GM19468 (cell line): Measurements from ENCODE around the gene SLC9B2.
A peak's percentile ranks its signal among the peaks of the same experiment; 100 is the strongest.

Source experiments
- ATAC-seq: cut with Tn5 transposase; IDR thresholded peaks from one replicate; pipeline ENCODE4 v1.9.1; 2021; ENCODE audit warnings: mild to moderate bottlenecking, moderate library complexity, moderate number of reproducible peaks; ENCODE audit not compliant: unreplicated experiment; ENCODE audit errors: extremely low read depth

Gene SLC9B2

DNA sequence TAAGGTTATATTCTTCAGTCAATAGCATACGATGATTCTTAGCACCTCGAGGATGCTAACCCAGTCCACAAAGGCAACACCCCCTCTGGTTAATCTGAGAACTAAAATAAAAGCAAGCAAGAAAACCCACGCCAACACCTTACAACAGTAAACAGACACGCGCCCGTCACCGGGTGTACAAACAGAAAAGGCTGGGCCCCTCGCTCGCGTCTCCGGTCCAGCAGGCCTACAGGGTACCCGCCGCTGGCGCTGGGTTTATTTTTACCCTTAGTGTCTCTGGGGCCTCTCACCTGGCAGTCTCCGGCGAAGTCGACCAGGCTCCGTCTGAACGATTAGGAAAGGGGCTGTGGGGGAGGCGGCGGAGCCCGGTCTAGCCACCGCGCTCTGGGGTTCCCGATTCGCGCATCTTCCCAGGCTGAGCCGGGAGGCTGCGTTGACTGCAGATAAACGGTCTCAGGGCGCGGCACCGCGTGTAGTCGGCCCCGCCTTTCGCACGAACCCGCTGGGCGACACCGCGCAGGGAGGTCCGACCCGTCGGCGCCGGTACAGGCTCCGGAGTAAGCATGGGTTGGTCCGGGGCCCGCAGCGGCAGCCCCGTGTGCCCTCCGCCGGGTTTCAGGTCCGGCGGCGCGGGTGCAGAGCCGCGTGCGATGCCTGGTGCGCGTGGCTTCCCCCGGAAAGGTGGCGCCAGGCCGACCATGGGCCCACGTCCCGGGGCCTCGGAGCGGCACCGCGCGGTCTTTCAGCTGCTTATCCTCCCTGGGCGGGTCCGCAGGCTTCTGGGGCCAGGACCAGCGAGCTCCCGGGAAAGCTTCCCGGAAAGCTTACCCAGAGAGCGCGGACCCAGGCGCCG is 441 bp downstream of the SLC9B2 start:
- peak; percentile 29 for ATAC-seq

DNA sequence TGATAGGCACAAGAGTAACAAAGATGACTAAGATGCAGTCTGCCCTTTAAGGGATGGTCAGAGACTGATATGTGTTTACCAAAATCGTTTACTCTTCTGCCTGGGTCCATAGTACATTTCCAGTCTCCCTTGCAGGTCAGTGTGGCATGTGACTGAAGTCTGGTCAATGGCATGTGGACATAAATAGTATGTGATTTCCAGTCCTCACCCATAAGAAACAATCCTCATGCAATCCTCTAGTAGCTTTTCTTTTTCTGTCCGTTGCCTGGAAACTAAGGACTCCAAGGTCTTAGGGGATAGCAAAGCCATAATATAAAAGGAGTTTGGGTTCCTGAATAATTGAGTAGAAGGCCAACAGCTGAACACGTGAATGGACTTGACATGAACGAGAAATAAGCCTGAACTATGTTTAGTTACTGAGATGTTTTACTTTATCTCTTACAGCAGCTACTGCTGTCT is 1.1 kb downstream of the SLC9B2 start:
- no peak for ATAC-seq

DNA sequence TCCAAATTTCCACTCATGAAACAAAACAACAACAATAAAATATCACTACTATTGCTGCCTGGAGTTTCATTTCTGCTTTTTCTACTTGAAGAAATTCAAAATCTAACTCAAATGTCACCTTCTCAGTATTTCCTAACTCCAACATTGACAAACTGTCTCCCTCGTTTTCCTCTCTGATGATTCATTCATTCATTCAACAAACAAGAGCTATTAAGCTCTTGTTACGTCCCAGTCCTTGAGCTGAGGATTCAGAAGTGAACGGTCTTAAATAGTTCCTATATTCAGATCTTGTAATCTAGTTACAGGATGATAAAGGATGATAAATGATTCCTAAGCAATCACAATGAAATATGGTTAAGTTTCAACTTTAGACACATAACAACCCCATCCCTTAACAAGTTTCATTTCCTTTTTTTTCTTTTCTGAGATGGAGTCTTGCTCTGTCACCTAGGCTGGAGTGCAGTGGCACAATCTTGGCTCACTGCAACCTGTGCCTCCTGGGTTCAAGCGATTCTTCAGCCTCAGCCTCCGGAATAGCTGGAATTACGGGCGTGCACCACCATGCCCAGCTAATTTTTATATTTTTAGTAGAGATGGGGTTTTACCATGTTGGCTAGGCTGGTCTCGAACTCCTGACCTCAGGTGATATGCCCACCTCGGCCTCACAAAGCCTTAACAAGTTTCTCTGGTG is 1.7 kb downstream of the SLC9B2 start:
- no peak for ATAC-seq

DNA sequence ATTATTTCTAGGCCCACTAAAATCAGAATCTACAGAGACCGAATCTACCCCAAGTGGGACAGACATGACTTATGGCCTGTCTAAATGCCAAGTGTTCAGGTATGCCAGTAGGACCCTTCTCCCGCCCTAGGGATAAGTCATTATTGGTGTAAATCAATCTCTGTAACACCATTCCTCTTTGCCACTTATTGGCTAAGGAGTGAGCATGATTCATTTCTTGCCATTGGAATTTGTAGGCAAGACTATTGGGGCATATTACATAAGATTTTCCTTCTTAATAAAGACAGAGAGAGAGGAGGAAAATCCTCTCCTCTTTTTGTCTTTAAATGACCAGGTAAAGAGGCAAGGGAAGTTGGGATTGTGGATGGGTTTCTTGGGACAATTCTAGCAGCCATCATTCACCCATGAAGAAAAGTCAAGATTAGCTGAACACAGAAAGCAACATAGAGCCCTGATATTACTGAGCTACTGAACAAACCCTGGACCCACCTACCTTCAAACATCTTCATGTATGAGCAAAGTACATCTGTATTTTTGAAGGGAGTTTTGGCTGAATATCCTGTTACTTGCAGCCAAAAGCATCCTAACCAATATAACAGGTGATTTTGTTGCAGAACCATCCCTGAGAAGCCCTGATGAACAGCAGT is 2.6 kb downstream of the SLC9B2 start:
- no peak for ATAC-seq

DNA sequence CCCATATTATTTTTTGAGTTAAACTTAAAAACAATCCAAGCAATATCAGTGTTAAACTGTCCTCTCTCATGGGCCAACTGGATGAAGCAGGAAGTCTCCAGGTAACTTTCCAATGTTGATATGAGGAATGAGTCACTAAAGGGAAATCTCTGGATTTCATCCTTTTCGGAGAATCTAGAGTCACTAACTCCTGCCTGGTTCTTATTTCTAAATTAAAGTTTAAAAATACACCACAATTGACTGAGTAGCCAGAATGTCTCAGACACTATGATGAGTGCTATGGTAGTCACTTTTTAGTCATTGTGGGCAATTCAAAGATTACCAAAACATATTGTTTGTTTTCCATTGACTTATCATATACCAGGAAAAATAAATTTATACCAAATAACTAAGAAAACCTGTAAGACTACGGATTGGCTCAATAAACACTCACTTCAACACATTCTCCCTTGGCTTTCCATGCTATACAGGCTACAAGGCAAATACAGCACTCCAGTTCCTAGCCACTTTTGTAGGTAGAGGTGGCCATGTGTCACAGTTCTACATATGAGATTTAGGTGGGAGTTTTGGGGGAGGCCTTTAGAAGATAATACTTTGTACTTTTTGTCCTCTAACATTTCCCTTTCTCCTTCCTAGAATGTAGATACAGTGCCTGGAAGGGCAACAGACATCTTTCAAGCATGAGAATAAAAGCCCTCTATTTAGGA is 8.6 kb downstream of the SLC9B2 start:
- no peak for ATAC-seq

DNA sequence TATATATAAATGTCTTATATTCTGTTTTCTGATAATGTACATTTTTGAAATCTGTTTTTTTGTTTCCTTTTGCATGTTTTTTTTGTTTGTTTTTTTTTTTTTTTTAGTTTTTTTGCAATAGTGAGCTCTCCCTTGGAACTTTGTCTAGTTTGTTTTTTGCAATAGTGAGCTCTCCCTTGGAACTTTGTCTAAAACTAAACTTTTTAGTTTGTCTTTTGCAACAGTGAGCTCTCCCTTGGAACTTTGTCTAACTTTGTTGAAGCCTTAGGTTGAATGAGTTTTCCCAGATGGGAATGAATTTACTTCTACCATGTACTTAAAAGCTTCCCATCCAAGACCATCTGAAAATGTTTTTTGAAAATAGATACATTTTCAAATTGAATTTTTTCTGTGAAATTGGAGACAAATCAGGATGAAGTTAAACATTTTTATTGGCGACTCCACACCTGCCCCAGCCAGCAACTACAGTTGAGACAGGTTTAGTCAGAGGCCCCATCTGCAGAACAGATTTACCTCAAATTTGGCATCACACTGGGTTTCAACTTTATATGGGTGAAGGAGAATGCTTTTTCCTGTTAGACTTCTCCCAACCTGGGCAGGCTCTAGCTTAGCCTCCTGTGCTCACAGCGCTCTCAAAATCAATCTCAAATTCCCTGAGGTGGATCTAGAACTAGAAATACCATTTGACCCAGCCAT is 16.0 kb downstream of the SLC9B2 start:
- ATAC-seq = no peak

DNA sequence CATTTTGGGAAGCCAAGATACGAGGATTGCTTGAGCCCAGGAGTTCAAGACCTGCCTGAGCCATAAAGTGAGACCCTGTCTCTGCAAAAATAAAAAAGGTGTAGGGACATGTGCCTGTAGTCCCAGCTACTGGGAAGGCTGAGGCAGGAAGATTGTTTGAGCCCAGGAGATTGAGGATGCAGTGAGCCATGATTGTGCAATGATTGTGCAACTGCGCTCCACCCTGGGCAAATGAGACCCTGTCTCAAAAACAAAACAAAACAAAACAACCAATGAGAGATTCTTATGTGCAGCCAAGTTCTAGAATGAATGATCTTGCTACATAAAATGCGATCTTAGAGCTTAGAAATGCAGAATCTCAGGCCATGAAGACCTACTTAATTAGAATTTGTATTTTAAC is 22.5 kb downstream of the SLC9B2 start:
- ATAC-seq = no peak

DNA sequence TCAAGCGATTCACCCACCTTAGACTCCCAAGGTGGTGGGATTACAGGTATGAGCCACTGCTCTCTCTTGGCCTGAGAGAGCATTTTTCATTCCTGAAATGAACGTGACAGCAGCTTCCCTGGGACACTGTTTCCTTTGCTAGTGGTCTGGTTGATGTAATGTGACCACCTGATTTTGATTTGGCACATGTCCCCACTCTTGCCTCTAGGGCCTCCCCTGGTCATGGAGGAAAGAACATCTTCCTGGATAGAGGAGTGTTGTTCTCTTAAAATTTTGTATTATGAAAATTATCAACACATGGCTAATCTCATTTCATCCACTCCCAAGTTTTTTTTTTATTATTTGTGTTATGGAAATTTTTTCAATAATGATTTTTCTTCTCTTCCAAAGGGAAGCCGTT is 23.8 kb downstream of the SLC9B2 start:
- ATAC-seq = no peak

DNA sequence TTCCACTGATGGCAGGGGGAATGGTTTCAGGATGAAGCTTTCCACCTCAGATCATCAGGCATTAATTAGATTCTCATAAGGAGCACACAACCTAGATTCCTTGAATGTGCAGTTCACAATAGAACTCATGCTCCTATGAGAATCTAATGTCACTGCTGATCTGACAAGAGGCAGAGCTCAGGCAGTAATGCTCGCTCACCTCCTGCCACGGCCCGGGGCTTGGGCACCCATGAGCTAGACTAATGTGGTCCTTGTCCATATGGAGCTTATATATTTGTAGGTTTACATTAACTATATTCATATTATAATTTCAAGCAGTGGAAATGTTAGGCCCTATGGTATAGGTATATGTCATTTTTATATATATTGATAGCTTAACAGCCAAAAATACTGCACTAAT is 24.4 kb downstream of the SLC9B2 start:
- no peak for ATAC-seq

DNA sequence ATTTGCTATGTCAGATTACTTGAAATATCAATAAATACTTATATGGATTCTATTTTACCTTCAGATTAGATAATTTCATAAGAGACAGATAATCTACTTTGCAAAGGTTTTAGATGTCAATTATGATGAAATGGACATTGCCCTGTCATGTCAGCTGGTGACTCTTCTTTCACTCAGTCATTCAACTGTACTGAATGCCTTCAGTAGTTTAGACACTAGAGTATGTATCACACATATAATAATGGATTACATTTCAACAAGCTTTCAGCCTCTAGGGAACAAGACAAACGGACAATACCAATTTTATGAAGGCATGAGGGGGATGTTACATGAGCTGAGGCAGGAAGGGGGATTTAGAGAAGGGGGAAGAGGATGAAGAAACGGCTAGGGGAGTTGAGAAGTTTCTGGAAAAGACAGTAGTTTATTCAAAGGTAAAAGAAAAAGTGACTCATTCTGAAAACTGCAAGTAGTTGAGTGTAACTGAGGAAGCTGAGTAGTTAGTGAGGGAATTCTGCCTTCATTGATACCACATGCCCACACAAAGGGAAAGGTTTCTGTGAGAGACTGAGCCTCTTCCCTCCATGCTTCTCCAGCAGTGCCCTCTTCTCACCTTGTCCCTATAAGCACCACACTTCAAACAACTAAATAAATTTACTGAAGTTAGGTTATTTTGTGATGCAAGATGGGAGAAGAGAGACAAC is 25.7 kb downstream of the SLC9B2 start:
- no peak for ATAC-seq

DNA sequence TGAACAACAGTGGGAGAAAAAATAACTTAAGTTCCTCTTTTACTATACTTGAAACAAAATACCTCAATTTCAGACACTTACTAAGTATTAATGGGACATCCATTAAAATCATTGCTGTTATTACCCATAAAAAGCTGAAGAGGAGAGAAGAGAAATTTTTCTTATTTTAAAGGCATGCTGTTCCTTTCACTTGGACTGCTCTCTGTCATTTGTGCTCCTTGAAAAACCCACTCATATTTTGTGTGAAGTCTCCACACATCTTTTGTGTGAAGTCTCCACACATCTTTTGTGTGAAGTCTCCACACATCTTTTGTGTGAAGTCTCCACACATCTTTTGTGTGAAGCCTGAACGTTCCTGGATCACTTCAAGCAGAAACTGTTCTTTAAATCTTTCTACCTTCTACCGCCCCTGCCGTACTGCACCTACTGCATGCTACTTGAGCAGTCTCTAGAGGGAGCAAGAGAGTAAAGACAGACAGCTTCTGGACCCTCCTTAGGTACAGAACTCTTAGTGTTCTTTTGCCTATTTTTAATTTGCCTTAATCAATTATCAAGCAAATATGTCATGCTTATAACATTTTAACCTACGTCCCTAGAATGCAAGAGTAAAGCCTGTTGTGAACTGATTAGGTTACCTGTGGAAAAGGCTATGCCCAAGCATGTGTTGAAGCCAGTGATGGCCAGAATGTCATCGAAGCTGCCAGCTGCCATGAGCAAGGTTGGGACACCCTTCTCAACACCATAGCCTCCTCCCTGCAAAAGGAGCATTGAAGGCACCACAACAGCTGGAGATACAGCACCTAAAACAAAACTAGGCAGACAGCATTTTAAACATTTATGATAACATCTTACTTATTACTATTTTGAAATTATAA is 29.9 kb downstream of the SLC9B2 start:
- ATAC-seq = peak; percentile 80

DNA sequence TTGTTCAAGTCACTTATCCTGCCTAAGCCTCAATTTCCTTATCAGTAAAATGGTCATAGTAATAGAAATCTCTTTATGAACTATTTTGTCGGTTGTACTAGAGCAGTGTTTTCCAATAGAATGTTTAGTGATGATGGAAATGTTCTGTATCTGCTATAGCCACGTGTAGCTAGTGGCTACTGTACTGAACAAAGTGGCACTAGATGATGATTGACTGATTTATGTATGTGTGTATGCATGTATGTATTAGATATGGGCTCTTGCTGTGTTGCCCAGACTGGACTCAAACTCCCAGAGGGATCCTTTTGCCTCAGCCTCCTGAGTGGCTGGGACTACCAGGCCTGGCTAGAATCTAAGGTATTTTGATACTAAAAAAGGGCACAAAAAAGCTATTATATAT is 32.4 kb downstream of the SLC9B2 start:
- no peak for ATAC-seq

DNA sequence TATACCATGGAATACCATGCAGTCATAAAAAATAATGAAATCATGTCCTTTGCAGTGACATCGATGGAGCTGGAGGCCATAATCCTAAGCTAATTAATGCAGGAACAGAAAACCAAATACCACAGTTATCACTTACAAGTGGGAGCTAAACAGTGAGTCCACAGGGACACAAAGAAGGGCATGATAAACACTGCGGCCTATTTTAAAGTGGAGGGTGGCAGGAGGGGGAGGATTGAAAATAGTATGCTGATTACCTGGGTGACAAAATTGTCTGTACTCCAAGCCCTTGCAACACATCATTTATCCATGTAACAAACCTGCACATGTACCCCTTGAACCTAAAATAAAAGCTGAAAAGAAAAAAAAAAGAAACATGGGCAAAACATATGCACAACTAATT is 40.4 kb downstream of the SLC9B2 start:
- no peak for ATAC-seq

DNA sequence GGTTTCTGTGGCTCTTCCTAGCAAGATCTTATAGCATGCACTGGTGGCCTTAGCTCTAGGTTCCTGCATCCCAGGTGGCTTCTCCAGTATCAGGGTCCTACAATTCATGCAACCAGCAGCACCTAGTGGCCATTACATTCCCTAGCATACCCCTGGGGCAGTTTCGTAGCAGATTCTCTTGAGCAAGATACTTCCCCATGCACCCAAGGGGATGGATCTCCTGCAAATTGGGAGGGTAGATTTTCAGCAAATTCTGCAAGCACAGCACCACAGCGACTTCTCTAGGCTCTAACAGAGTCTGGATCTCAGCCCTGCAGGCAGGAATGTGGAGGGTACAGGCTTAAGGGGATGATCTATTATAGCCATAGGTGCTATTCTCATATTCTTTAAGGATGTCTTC is 44.0 kb downstream of the SLC9B2 start:
- no peak for ATAC-seq

DNA sequence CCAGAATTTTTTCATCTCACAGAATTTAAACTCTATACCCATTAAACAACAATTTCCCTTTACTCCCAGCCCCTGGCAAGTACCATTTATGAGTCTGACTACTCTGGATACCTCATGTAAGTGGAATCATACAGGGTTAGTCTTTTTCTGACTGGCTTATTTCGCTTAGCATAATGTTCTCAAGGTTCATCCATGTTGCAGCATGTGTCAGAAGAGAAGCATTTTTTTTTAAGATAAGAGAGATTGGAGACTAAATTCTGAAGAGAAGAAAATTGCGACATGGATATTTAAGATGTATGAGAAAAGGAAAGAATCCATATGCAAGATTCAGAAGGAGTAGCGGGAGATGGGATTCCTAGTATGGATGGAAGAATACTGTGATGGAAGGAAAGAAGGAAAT is 45.8 kb downstream of the SLC9B2 start:
- ATAC-seq = no peak

DNA sequence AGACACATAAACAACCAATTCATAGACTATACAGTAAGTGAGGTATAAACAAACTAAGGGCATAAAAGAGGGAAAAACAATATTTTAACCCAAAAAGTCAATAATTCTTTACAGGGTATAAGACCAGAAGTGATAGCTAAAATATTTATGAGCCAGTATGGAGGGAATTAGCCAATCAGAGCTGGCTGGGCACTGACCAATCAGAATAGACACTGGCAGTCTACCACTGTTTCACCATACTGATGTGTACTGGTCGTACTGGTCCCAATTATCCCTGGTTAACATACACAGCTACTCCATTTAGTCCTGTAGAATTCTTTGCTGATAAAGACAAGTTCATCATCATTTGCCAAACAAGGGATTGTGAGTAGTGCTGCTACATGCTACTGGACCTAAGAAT is 47.3 kb downstream of the SLC9B2 start:
- no peak for ATAC-seq

DNA sequence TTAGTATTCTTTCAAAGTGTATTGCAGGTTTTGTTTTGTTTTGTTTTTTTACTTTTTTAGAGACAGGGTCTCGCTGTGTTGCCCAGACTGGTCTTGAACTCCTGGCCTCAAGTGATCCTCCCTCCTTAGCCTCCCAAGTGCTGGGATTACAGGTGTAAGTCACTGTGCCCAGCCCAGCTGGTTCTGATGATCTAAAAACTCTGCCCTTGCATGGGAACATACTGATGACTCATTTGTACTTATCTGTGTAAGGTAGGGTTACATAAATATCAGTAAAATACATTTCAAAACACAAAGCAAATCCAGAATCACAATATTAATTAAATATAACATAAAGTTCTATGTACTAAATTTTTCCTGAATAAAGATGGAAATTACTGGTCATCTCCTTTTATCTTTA is 49.7 kb downstream of the SLC9B2 start:
- ATAC-seq = no peak

DNA sequence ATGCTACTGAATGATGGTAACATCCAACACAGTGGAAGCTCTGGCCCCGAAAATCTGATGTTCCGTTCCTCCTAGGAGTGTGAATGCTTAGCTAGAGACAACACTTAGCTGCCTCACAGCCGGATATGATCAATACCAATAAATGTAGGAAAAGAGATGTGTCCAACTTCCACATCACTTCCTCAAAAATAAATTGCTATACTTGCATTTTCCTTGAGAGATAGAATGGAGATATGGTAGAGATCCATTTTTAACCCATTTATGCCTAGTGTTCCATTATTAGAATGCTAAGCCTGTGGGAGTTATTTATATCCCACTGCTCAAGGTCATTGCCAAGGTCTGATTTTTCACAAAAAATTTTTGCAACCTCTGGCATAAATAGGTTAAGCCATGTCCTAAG is 51.6 kb downstream of the SLC9B2 start:
- ATAC-seq = no peak
